ENCODE results near the gene CPNE6.

DNA sequence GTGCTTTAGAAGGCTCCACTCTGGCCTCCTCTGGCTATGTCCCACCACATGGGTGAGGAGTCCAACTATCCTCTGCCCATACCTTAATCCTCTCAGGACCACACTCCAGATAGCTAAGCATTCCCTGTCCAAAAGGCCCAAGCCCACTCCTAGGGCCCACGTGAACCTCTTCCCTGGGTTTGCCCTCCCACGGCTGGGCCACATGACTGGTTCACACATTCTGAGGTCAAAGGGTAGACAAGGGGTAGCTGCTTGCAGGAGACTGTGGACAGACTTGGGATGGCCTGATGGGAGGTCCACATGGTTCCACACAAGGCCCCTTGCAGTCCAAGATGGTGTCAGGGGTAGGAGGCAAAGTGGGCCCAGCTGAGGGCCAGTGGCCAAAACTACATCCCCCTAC lies 16.7 kb downstream of the CPNE6 start:
- TF ChIP-seq, protein P1, sequence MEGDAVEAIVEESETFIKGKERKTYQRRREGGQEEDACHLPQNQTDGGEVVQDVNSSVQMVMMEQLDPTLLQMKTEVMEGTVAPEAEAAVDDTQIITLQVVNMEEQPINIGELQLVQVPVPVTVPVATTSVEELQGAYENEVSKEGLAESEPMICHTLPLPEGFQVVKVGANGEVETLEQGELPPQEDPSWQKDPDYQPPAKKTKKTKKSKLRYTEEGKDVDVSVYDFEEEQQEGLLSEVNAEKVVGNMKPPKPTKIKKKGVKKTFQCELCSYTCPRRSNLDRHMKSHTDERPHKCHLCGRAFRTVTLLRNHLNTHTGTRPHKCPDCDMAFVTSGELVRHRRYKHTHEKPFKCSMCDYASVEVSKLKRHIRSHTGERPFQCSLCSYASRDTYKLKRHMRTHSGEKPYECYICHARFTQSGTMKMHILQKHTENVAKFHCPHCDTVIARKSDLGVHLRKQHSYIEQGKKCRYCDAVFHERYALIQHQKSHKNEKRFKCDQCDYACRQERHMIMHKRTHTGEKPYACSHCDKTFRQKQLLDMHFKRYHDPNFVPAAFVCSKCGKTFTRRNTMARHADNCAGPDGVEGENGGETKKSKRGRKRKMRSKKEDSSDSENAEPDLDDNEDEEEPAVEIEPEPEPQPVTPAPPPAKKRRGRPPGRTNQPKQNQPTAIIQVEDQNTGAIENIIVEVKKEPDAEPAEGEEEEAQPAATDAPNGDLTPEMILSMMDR (IDR thresholded peaks at IDR 0.05), result no peak
- TF ChIP-seq EZH2phosphoT487 (IDR thresholded peaks at IDR 0.05; ENCODE audit: borderline replicate concordance, low read depth) (no peak), YY1 (IDR thresholded peaks at IDR 0.05; ENCODE audit: low read depth) (no peak), RFX5 (IDR thresholded peaks at IDR 0.05; ENCODE audit: low read length) (no peak), USF2 (IDR thresholded peaks at IDR 0.05; ENCODE audit: borderline replicate concordance, low read depth, low read length) (no peak), TAF1 (IDR thresholded peaks at IDR 0.05; ENCODE audit: borderline replicate concordance, low read depth, low read length) (no peak)

All from SK-N-SH (cell line).